IMR-90 (cell line): ENCODE data around the gene SLC16A5. TPM values are rescaled to one million over a fixed set of nuclear protein-coding genes. Genes with fewer than 3 reads are reported as not detected.

Experiments
- ATAC-seq: fragments of 200-7000 bp; cut with Tn5 transposase; 2 replicates; pipeline ENCODE4 v1.9.1; 2020; ENCODE audit warnings: low read depth, mild to moderate bottlenecking, moderate library complexity
- BruUV-seq: library from RNA; stranded (reverse); fragments of 400-500 nt; replicated peaks from 2 replicates; lab custom pipeline; 2021; lab: Mats Ljungman, UMichigan
- CTCF ChIA-PET: fragments of 300-600 bp; formaldehyde crosslinking; extraction: SDS; loops from one replicate; lab custom pipeline; 2021; ENCODE audit warnings: antibody characterized with exemption; lab: Yijun Ruan, JAX
- POLR2A ChIA-PET: fragments of 300-600 bp; sonication (Branson Sonifier 250); formaldehyde crosslinking; loops from one replicate; lab custom pipeline; 2022; ENCODE audit warnings: antibody characterized with exemption; ENCODE audit not compliant: unreplicated experiment; lab: Charles Lee
- DNase-seq: peaks from one replicate; pipeline ENCODE4 v3.0.0; 2013
- H2AFZ ChIP-seq: replicated peaks from 2 replicates; pipeline ENCODE3; 2013; ENCODE audit warnings: low read length, mild to moderate bottlenecking; ENCODE audit not compliant: poor library complexity
- H2AK5ac ChIP-seq: 2 replicates; pipeline ENCODE4 v1.6.1; 2013; ENCODE audit warnings: low read depth, low read length, inconsistent platforms
- H2AK9ac ChIP-seq: replicated peaks from 2 replicates; pipeline ENCODE3; 2013; ENCODE audit warnings: mild to moderate bottlenecking, low read depth, low read length, moderate library complexity; ENCODE audit not compliant: poor library complexity
- H2BK120ac ChIP-seq: 2 replicates; pipeline ENCODE4 v1.6.1; 2013; ENCODE audit warnings: low read depth, low read length, inconsistent platforms
- H2BK15ac ChIP-seq: 3 replicates; pipeline ENCODE4 v1.6.1; 2013; ENCODE audit warnings: low read depth, low read length, inconsistent platforms
- H2BK20ac ChIP-seq: 2 replicates; pipeline ENCODE4 v1.6.1; 2013; ENCODE audit warnings: low read depth, mild to moderate bottlenecking, inconsistent platforms, low read length, moderate library complexity
- H2BK5ac ChIP-seq: 2 replicates; pipeline ENCODE4 v1.6.1; 2013; ENCODE audit warnings: mild to moderate bottlenecking, low read depth, low read length, inconsistent platforms; ENCODE audit not compliant: poor library complexity, severe bottlenecking
- H3K14ac ChIP-seq: replicated peaks from 2 replicates; pipeline ENCODE4 v1.6.1; 2013; ENCODE audit warnings: low read depth, low read length, inconsistent platforms
- H3K18ac ChIP-seq: 2 replicates; pipeline ENCODE4 v1.6.1; 2013; ENCODE audit warnings: low read depth, low read length, control low read depth
- H3K23ac ChIP-seq: 2 replicates; pipeline ENCODE4 v1.6.1; 2013; ENCODE audit warnings: low read depth, low read length, inconsistent platforms
- H3K27ac ChIP-seq: 2 replicates; pipeline ENCODE4 v1.5.1; 2013; ENCODE audit warnings: mild to moderate bottlenecking, control low read depth, low read length; ENCODE audit not compliant: insufficient read depth
- H3K27me3 ChIP-seq: 2 replicates; pipeline ENCODE4 v1.6.1; 2013; ENCODE audit warnings: low read length; ENCODE audit not compliant: control insufficient read depth, insufficient read depth
- H3K36me3 ChIP-seq: 2 replicates; pipeline ENCODE4 v1.6.1; 2013; ENCODE audit warnings: low read length, mixed read lengths; ENCODE audit not compliant: control insufficient read depth, insufficient read depth
- H3K4ac ChIP-seq: 2 replicates; pipeline ENCODE4 v1.6.1; 2013; ENCODE audit warnings: low read depth, low read length, inconsistent platforms
- H3K4me1 ChIP-seq: 2 replicates; pipeline ENCODE4 v1.6.1; 2013; ENCODE audit warnings: low read length, mixed read lengths; ENCODE audit not compliant: control insufficient read depth, insufficient read depth
- H3K4me2 ChIP-seq: 2 replicates; pipeline ENCODE4 v1.6.1; 2013; ENCODE audit warnings: low read depth, mild to moderate bottlenecking, control low read depth, low read length, moderate library complexity
- H3K4me3 ChIP-seq: 2 replicates; pipeline ENCODE4 v1.5.1; 2013; ENCODE audit warnings: low read depth, mild to moderate bottlenecking, control low read depth, low read length, moderate library complexity; ENCODE audit not compliant: insufficient read depth
- H3K56ac ChIP-seq: 2 replicates; pipeline ENCODE4 v1.6.1; 2013; ENCODE audit warnings: low read length, inconsistent platforms; ENCODE audit not compliant: insufficient read depth; ENCODE audit errors: extremely low read depth
- H3K79me1 ChIP-seq, 2 experiments: 2 replicates each; pipeline ENCODE4 v1.6.1; 2013; ENCODE audit warnings: low read length in 2 of 2, inconsistent platforms in 1 of 2, low read depth in 1 of 2
- H3K9ac ChIP-seq: 2 replicates; pipeline ENCODE4 v1.6.1; 2013; ENCODE audit warnings: low read depth, low read length, control low read depth
- H3K9me1 ChIP-seq: 2 replicates; pipeline ENCODE4 v1.6.1; 2013; ENCODE audit warnings: low read length, inconsistent platforms; ENCODE audit not compliant: insufficient read depth
- H3K9me3 ChIP-seq: 2 replicates; pipeline ENCODE4 v1.6.1; 2013; ENCODE audit warnings: low read length; ENCODE audit not compliant: control insufficient read depth, insufficient read depth
- H4K20me1 ChIP-seq: 2 replicates; pipeline ENCODE4 v1.6.1; 2013; ENCODE audit warnings: low read length, inconsistent platforms; ENCODE audit not compliant: insufficient read depth
- H4K5ac ChIP-seq: 2 replicates; pipeline ENCODE4 v1.6.1; 2013; ENCODE audit warnings: mild to moderate bottlenecking, low read depth, low read length, control low read depth
- H4K8ac ChIP-seq, 2 experiments: 2 replicates each; pipeline ENCODE4 v1.6.1; 2013; ENCODE audit warnings: low read depth in 2 of 2, low read length in 2 of 2, control low read depth in 1 of 2, inconsistent platforms in 1 of 2
- H4K91ac ChIP-seq: 2 replicates; pipeline ENCODE4 v1.6.1; 2013; ENCODE audit warnings: low read depth, low read length, inconsistent platforms; ENCODE audit not compliant: insufficient read depth
- CEBPB ChIP-seq: IDR thresholded peaks from 2 replicates; pipeline ENCODE4 v1.6.1; 2012; ENCODE audit warnings: low read depth, low read length, improper control_type of control experiment
- CHD1 ChIP-seq: IDR thresholded peaks from 2 replicates; pipeline ENCODE4 v1.6.1; 2012; ENCODE audit warnings: low read depth, low read length, improper control_type of control experiment
- ELK1 ChIP-seq: fragments of 150-350 bp; IDR thresholded peaks from 2 replicates; pipeline ENCODE4 v1.6.1; 2016; ENCODE audit warnings: low read depth, mild to moderate bottlenecking, low read length, moderate library complexity, borderline replicate concordance
- MAFK ChIP-seq: IDR thresholded peaks from 2 replicates; pipeline ENCODE4 v1.6.1; 2012; ENCODE audit warnings: low read depth, low read length, improper control_type of control experiment
- MAZ ChIP-seq: IDR thresholded peaks from 2 replicates; pipeline ENCODE4 v1.6.1; 2012; ENCODE audit warnings: low read depth, mild to moderate bottlenecking, low read length, improper control_type of control experiment, moderate library complexity, borderline replicate concordance
- MXI1 ChIP-seq: IDR thresholded peaks from 2 replicates; pipeline ENCODE4 v1.6.1; 2012; ENCODE audit warnings: low read depth, mild to moderate bottlenecking, low read length, moderate library complexity, borderline replicate concordance
- NFE2L2 ChIP-seq: fragments of 150-350 bp; IDR thresholded peaks from 2 replicates; pipeline ENCODE4 v1.6.1; 2016; ENCODE audit warnings: low read depth, mild to moderate bottlenecking, low read length
- POLR2A ChIP-seq: IDR thresholded peaks from 2 replicates; pipeline ENCODE4 v1.6.1; 2012; ENCODE audit warnings: mild to moderate bottlenecking, low read depth, low read length
- RAD21 ChIP-seq: IDR thresholded peaks from 2 replicates; pipeline ENCODE4 v1.6.1; 2012; ENCODE audit warnings: low read length, improper control_type of control experiment
- RCOR1 ChIP-seq: IDR thresholded peaks from 2 replicates; pipeline ENCODE4 v1.6.1; 2012; ENCODE audit warnings: mild to moderate bottlenecking, low read length, improper control_type of control experiment; ENCODE audit not compliant: insufficient replicate concordance
- RFX5 ChIP-seq: IDR thresholded peaks from 2 replicates; pipeline ENCODE4 v1.8.0; 2012; ENCODE audit warnings: low read depth, mild to moderate bottlenecking, low read length, moderate library complexity
- SMC3 ChIP-seq: fragments of 150-350 bp; IDR thresholded peaks from 2 replicates; pipeline ENCODE4 v1.6.1; 2016; ENCODE audit warnings: low read depth, mild to moderate bottlenecking, antibody characterized with exemption, low read length, moderate library complexity
- WGBS, 2 experiments: methylation state at CpG; one replicate each; pipeline versions ENCODE4 v1.1.5 to v1.1.7; 2013; ENCODE audit warnings: missing lambda C conversion rate in 2 of 2; ENCODE audit not compliant: insufficient read length in 1 of 2; ENCODE audit errors: extremely low coverage in 2 of 2; 5-methylcytosine and 5-hydroxymethylcytosine counted together
- dilution Hi-C: fragments of 300-500 bp; cut with HindIII; formaldehyde crosslinking; loops from one replicate; pipeline ENCODE4 v1.14.3; 2018; ENCODE audit warnings: low sequenced_read_pairs; ENCODE audit not compliant: unreplicated experiment
- in situ Hi-C: fragments of 300-500 bp; cut with MboI; formaldehyde crosslinking; loops from 3 replicates; pipeline ENCODE4 v1.14.3; 2019; ENCODE audit warnings: low sequenced_read_pairs, inconsistent platforms, mixed read lengths
- intact Hi-C: fragments of 100-400 bp; cut with micrococcal nuclease; formaldehyde crosslinking; loops from 2 replicates; pipeline ENCODE4 v1.10.0; 2022
- polyA plus RNA-seq, 3 experiments: library from polyadenylated mRNA; depleted of rRNA; stranded (reverse); fragments of >200 nt; gene quantifications; 2 replicates each; pipeline ENCODE4 v1.2.3, GENCODE V29; 2012; ENCODE audit warnings: low replicate concordance in 1 of 3
- total RNA-seq: library from RNA; depleted of rRNA; stranded (reverse); fragments of >200 nt; gene quantifications from 2 replicates; pipeline ENCODE4 v1.2.3, GENCODE V29; 2012
- TF ChIP-seq, protein P1 (sequence below): conservative IDR thresholded peaks from 2 replicates; pipeline ENCODE4 v1.5.1; 2012; ENCODE audit warnings: mild to moderate bottlenecking, low read depth, low read length, improper control_type of control experiment

SLC16A5 gene
- total and polyA plus RNA-seq, 2 of the 4 experiments (the other 2 are of a cell fraction), result 1.8 to 7.1 TPM

DNA sequence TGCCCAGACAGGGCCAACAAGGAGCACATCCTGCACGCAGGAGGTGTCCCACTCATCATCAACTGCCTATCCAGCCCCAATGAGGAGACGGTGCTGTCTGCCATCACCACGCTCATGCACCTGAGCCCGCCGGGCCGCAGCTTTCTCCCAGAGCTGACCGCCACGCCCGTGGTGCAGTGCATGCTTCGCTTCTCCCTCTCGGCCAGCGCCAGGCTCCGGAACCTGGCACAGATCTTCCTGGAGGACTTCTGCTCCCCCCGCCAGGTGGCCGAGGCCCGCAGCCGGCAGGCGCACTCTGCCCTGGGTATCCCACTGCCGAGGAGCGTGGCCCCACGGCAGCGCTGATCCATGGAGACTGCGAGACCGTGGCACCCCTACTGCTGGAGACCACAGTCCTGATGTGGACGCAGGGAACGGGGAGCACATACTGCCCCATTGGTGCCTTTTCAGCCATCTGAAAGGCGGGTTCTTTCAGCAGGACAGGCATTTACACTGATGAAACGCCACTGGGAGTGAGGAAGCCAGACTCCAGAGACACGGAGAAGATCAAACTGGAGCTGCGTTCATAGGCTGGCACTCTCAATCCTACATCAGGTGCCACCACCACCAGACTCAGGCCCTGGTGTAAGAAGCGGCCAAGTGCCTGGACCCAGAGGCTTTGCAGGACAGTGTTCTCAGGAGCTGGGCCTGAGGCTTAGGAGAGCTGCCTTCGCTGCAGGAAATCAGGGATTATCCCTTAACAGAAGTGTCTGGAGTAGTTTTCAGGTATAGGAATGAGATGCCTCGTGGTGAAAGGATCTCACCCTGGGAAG, 41.1 kb downstream of the SLC16A5 start:
- Histone ChIP-seq H3K18ac (no peak overlapping the region), H3K56ac (no peak overlapping the region), H2BK120ac (no peak overlapping the region), H4K91ac (no peak overlapping the region), H3K9me1 (peaks cover 27% of the 10 kb centered on the region), H4K5ac (no peak overlapping the region), H4K8ac (no peak overlapping the region), H3K4me1 (peaks cover 2% of the 10 kb centered on the region; the same call in 1 of the 2 replicates), H3K27ac (no peak overlapping the region), H2AK5ac (no peak overlapping the region), H3K36me3 (peaks cover 15% of the 10 kb centered on the region), H3K23ac (no peak overlapping the region), H3K4me3 (no peak overlapping the region), H2AK9ac (peak overlapping the region; percentile 44), H4K20me1 (peaks cover 12% of the 10 kb centered on the region), H3K79me1 (peaks cover 11 to 69% of the 10 kb centered on the region in 2 experiments), H3K4ac (no peak overlapping the region), H3K14ac (no peak overlapping the region), H3K9ac (no peak overlapping the region), H2BK20ac (no peak overlapping the region), H2BK15ac (no peak overlapping the region), H2AFZ (no peak overlapping the region), H3K4me2 (no peak overlapping the region), H3K27me3 (no peaks in the 10 kb centered on the region), H2BK5ac (no peak overlapping the region), H3K9me3 (no peaks in the 10 kb centered on the region)
- BruUV-seq, result no TSS peak
- in situ Hi-C loops (no loop called here), intact Hi-C loops (no loop called here), dilution Hi-C loops (no loop called here)
- TF ChIP-seq NFE2L2 (no peak), ELK1 (no peak), MAZ (no peak), CHD1 (no peak), POLR2A (no peak), MAFK (no peak), RAD21 (no peak), RCOR1 (no peak), RFX5 (no peak), SMC3 (no peak), CEBPB (no peak), MXI1 (no peak)
- TF ChIP-seq, protein P1, sequence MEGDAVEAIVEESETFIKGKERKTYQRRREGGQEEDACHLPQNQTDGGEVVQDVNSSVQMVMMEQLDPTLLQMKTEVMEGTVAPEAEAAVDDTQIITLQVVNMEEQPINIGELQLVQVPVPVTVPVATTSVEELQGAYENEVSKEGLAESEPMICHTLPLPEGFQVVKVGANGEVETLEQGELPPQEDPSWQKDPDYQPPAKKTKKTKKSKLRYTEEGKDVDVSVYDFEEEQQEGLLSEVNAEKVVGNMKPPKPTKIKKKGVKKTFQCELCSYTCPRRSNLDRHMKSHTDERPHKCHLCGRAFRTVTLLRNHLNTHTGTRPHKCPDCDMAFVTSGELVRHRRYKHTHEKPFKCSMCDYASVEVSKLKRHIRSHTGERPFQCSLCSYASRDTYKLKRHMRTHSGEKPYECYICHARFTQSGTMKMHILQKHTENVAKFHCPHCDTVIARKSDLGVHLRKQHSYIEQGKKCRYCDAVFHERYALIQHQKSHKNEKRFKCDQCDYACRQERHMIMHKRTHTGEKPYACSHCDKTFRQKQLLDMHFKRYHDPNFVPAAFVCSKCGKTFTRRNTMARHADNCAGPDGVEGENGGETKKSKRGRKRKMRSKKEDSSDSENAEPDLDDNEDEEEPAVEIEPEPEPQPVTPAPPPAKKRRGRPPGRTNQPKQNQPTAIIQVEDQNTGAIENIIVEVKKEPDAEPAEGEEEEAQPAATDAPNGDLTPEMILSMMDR, result no peak
- ATAC-seq (no peak), DNase-seq (no peak)
- 94% methylated on average over 14 of the region's 33 CpGs; no CpG with 5 or more reads in 1 of the 2 experiments for WGBS, 2 experiments
- ChIA-PET POLR2A (no interaction called here), CTCF (interaction anchor here (0.9 to 1.1 kb wide), 2 partner anchors 13 to 69 kb away, joined by 3 to 11 read pairs; no protein-coding TSS in a partner anchor)
